ENCODE data around the gene CAMKK1.
"Not testable (repeated sequence)": the region's sequence is repeated elsewhere in the genome, so short reads cannot be mapped to it uniquely, and the experiment has no call there.

The CAMKK1 gene

DNA sequence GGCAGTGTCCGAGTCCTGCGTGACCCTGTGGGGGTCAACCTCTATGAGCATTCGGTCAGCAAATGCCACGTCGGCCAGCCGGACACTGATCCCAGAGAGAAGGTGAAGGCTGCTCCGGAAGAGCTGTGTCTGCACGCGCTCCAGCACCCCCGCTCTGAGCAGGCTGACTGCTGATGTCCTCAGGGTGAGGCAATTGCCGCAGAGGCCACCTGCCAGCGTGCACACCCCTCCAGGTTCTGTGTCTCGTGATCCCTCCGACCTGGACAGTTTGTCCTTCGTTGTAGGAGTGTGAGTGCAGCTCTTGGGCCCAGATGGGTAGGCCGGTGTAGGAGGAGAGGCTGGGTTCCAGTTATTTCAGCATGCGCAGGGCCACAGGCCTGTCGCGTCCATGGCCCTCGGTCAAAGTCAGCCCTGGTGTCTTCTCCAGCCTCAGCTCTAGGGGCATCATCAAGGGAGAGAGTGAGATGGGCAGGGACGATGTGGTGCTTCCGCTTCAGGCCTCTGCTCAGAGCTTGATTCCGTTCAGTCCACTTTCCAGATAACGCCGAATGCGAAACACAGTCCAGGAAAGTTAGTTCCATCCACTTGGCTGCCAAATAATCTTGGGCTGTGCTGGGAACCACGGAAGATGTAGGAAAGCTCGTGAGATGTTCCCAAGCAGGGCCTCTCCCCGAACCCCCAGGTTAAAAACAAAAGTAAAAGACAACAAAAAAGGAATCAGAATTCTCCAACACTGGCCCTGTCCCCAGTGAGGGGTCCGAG lies 31.7 kb downstream of the CAMKK1 start:
- TF ChIP-seq, protein P1, sequence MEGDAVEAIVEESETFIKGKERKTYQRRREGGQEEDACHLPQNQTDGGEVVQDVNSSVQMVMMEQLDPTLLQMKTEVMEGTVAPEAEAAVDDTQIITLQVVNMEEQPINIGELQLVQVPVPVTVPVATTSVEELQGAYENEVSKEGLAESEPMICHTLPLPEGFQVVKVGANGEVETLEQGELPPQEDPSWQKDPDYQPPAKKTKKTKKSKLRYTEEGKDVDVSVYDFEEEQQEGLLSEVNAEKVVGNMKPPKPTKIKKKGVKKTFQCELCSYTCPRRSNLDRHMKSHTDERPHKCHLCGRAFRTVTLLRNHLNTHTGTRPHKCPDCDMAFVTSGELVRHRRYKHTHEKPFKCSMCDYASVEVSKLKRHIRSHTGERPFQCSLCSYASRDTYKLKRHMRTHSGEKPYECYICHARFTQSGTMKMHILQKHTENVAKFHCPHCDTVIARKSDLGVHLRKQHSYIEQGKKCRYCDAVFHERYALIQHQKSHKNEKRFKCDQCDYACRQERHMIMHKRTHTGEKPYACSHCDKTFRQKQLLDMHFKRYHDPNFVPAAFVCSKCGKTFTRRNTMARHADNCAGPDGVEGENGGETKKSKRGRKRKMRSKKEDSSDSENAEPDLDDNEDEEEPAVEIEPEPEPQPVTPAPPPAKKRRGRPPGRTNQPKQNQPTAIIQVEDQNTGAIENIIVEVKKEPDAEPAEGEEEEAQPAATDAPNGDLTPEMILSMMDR (conservative IDR thresholded peaks at IDR 0.05) = no peak

DNA sequence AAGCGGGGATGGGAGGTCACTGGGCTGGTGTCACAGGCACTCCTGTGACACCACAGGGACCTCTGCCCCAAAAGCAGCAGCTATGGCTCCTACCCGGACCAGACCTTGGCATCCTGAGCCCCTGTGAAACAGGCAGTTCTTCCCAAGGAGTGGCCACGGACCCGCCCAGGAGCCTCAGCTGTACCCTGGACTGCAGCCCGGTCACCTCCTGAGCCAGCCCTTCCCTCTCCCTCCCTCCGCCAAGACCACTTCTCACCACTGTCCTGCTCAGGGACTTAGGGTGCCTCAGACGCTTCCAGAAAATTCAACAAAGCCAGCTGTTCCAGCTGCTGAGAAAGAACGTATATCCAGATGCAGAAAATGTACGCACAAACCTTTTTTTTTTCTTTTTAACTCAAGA lies 32.9 kb downstream of the CAMKK1 start:
- no peak overlapping the region for H3K27ac ChIP-seq
- TF ChIP-seq, protein P1 (conservative IDR thresholded peaks at IDR 0.05) = no peak

More for the DNA sequence above, 31.7 kb downstream of the CAMKK1 start:
- no peak overlapping the region for H3K27ac ChIP-seq

DNA sequence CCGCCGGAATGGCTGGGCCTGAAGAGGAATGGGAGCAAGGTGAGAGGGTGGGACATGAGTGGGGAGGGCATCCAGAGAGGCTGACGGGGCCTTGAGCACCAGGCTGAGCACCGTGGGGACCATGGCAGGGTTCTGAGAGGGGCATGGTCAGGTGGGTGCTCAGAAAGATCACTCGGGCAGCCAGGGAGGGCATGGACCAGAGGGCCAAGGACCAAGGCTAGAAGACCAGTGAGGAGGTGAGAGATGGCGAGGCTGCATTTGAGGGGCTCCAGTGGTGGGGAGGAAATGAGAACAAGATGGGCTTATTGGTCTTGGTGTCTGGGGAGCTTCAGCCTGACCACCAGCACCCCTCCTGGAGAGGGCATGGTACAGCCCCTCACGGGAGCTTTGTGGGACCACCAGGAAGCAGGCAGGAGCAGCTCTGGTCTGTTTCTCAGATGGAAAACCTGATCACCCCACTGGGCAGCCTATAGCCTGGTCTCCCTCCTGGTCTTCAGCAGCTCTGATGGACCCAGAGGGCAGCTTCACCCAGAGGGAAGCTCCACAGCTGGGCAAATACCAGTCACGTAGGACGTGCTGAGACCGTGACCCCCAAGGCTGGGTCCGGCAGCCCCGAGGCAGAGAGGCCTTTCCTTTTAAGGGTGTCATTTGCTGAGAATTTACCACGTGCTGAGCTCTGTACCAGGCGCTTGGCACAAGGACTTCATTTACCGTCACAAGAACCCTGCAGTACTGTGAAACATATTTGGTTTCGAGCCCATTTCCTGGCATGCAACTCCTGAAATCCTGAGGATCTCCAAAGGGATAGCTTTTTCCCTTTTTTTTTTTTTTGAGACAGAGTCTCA lies 35.4 kb downstream of the CAMKK1 start:
- TF ChIP-seq, protein P1 (conservative IDR thresholded peaks at IDR 0.05) = no peak
- H3K27ac ChIP-seq = no peak overlapping the region

DNA sequence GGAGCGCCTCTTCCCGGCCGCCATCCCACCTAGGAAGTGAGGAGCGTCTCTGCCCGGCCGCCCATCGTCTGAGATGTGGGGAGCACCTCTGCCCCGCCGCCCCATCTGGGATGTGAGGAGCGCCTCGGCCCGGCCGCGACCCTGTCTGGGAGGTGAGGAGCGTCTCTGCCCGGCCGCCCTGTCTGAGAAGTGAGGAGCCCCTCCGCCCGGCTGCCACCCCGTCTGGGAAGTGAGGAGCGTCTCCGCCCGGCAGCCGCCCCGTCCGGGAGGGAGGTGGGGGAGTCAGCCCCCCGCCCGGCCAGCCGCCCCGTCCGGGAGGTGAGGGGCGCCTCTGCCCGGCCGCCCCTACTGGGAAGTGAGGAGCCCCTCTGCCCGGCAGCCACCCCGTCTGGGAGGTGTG lies 38.6 kb downstream of the CAMKK1 start:
- H3K27ac ChIP-seq = not testable (repeated sequence)

DNA sequence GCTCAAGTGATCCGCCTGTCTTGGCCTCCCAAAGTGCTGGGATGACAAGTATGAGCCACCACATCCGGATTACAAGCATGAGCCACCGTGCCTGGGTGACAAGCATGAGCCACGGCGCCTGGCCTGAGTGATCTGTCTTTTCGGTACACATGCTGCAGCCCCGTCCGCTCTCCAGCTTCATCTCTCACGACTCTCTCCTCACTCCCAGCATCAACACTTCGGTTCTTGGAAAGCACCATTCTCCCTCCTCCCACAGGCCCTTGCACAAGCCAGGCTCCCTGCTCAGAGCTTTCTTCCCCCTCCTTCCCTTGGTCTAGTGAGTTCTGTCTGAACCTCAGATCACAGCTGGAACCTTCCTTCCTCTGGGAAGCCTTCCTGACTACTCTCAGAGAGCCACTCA lies 40.3 kb downstream of the CAMKK1 start:
- no peak overlapping the region for H3K27ac ChIP-seq
- TF ChIP-seq, protein P1 (conservative IDR thresholded peaks at IDR 0.05) = no peak

DNA sequence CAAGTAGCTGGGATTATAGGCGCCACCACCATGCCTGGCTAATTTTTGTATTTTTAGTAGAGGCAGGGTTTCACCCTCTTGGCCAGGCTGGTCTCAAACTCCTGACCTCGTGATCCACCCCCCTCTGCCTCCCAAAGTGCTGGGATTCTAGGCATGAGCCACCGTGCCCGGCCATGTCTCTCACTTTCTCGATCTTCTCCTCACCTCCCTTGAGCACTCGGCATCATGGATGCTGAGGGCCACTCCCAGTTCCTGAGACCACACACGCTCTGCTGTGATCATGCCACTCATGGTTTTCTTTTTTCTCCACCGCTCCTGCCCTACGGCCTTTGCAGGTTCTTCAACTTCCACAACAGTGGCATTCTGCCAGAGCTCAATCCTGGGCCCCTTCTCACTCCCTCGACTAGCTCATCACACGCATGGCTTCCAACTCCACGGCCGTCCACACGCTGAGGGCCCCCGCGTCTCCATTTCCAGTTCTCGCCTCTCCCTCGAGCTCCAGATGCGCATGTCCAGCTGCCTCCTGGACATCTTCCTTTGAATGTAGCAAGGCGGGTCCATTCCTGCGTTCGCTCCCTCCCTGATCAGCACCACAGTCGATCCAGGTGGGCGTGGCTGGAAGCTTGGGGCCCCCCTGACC lies 41.3 kb downstream of the CAMKK1 start:
- H3K27ac ChIP-seq = no peak overlapping the region
- TF ChIP-seq, protein P1 (conservative IDR thresholded peaks at IDR 0.05) = no peak

DNA sequence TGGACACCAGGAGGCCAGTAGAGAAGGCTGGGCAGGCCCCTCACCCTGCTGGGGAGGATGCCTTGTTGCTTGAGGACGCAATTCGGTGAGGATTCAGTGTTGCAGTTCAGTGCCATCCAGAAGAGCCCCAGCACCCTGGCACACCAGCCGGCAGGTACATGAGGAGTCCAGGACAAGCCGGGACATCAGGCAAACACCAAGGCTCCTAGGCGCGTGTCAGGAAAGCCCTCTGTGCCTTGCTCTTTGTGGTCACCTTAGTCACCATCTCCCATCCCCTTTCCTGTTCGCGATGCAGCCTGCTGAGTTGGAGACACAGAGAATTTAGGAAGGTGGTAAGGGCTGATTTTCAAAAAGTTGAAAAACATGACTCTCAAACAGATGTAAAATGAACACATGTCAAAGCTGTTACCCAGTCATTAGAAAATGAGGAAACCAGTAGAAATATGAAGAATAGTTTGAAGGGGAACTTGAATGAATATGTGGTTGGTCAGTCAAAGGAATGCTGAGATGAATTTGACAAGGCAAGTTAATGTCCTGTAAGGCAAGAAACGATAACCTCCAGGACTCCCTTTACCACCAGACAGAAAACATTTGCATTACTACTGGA lies 44.5 kb downstream of the CAMKK1 start:
- no peak overlapping the region for H3K27ac ChIP-seq
- TF ChIP-seq, protein P1 (conservative IDR thresholded peaks at IDR 0.05) = no peak
